GM12891 (cell line): ENCODE data around the gene SGPP1.

Experiments
- DNase-seq: peaks from one replicate; pipeline ENCODE4 v3.0.0; 2011; ENCODE audit warnings: low spot score; ENCODE audit not compliant: insufficient read length
- FAIRE-seq: peaks from 2 replicates; lab custom pipeline; 2011; peaks lifted over from hg19 to GRCh38; lab: Jason Lieb, UNC
- PAX5 ChIP-seq: IDR thresholded peaks from 2 replicates; pipeline ENCODE4 v1.6.1; 2011; ENCODE audit warnings: low read length, moderate library complexity, mild to moderate bottlenecking; ENCODE audit not compliant: insufficient read depth, severe bottlenecking
- POLR2A ChIP-seq: IDR thresholded peaks from 2 replicates; pipeline ENCODE4 v1.6.1; 2011; ENCODE audit warnings: low read depth, low read length, control low read depth
- POLR2AphosphoS5 ChIP-seq: IDR thresholded peaks from 2 replicates; pipeline ENCODE4 v1.6.1; 2011; ENCODE audit warnings: low read depth, low read length, control low read depth
- POU2F2 ChIP-seq: IDR thresholded peaks from 2 replicates; pipeline ENCODE4 v1.6.1; 2011; ENCODE audit warnings: low read depth, mild to moderate bottlenecking, control low read depth, low read length, moderate library complexity
- SPI1 ChIP-seq: IDR thresholded peaks from 2 replicates; pipeline ENCODE4 v1.6.1; 2011; ENCODE audit warnings: low read depth, low read length, control low read depth
- TAF1 ChIP-seq: IDR thresholded peaks from 2 replicates; pipeline ENCODE4 v1.6.1; 2011; ENCODE audit warnings: low read depth, low read length, control low read depth

SGPP1 gene

GRCh38 chr14:63727231-63727735, 582 bp downstream of the SGPP1 start:
- DNase-seq (no peak), FAIRE-seq (peak; percentile 74)
- no peak for TF ChIP-seq POLR2A
- no peak for TF ChIP-seq SPI1
- no peak for TF ChIP-seq POLR2AphosphoS5
- no peak for TF ChIP-seq PAX5
- TF ChIP-seq TAF1, result no peak
- no peak for TF ChIP-seq POU2F2

- TF ChIP-seq POLR2A (no peak), SPI1 (no peak), POLR2AphosphoS5 (no peak), TAF1 (no peak), POU2F2 (no peak), PAX5 (no peak)
- DNase-seq, result no peak
- FAIRE-seq, result peak; percentile 55
Measured at GRCh38 chr14:63726499-63726898, 1.4 kb downstream of the SGPP1 start.

GRCh38 chr14:63725786-63726460, 1.9 kb downstream of the SGPP1 start:
- no peak for DNase-seq
- no peak for TF ChIP-seq SPI1
- TF ChIP-seq POU2F2, result no peak
- no peak for TF ChIP-seq POLR2A
- no peak for TF ChIP-seq PAX5
- no peak for TF ChIP-seq TAF1
- TF ChIP-seq POLR2AphosphoS5, result no peak
- no peak for FAIRE-seq

- FAIRE-seq, result no peak
- no peak for TF ChIP-seq SPI1
- no peak for TF ChIP-seq POLR2A
- TF ChIP-seq POLR2AphosphoS5, result no peak
- TF ChIP-seq POU2F2, result no peak
- no peak for TF ChIP-seq PAX5
- no peak for TF ChIP-seq TAF1
- no peak for DNase-seq
Measured at GRCh38 chr14:63717702-63718101, 10.2 kb downstream of the SGPP1 start.

- FAIRE-seq (no peak), DNase-seq (no peak)
Measured at GRCh38 chr14:63715360-63715759, 12.5 kb downstream of the SGPP1 start.

GRCh38 chr14:63713764-63714163, 14.1 kb downstream of the SGPP1 start:
- FAIRE-seq (peak; percentile 26), DNase-seq (no peak)
- TF ChIP-seq TAF1 (no peak), POU2F2 (no peak), PAX5 (no peak), POLR2AphosphoS5 (no peak), SPI1 (no peak), POLR2A (no peak)

More at GRCh38 chr14:63715360-63715759, 12.5 kb downstream of the SGPP1 start:
- no peak for TF ChIP-seq POLR2AphosphoS5
- no peak for TF ChIP-seq POLR2A
- TF ChIP-seq TAF1, result no peak
- no peak for TF ChIP-seq SPI1
- no peak for TF ChIP-seq PAX5
- no peak for TF ChIP-seq POU2F2

- TF ChIP-seq TAF1, result no peak
- TF ChIP-seq POU2F2, result no peak
- TF ChIP-seq SPI1, result no peak
- no peak for TF ChIP-seq POLR2A
- TF ChIP-seq PAX5, result no peak
- no peak for TF ChIP-seq POLR2AphosphoS5
- no peak for DNase-seq
- FAIRE-seq, result peak; percentile 5
Measured at GRCh38 chr14:63713058-63713457, 14.8 kb downstream of the SGPP1 start.

- FAIRE-seq (peak; percentile 20), DNase-seq (no peak)
- TF ChIP-seq PAX5 (no peak), SPI1 (no peak), POLR2AphosphoS5 (no peak), TAF1 (no peak), POU2F2 (no peak), POLR2A (no peak)
Measured at GRCh38 chr14:63712123-63712522, 15.7 kb downstream of the SGPP1 start.

- TF ChIP-seq SPI1 (no peak), POU2F2 (no peak), PAX5 (no peak), POLR2AphosphoS5 (no peak), POLR2A (no peak), TAF1 (no peak)
- no peak for DNase-seq
- no peak for FAIRE-seq
Measured at GRCh38 chr14:63710497-63710896, 17.4 kb downstream of the SGPP1 start.
